OCI-LY1 (cell line): ENCODE data around the gene STRA6.

Experiments used
- H2AFZ ChIP-seq: fragments of 200-600 bp; sonication (generic), shearing (Covaris generic); 2 replicates; pipeline ENCODE4 v1.6.0; 2014; ENCODE audit warnings: antibody characterized with exemption, mild to moderate bottlenecking, low read length
- H3F3A ChIP-seq: fragments of 200-600 bp; sonication (generic), shearing (Covaris generic); 2 replicates; pipeline ENCODE4 v1.6.0; 2014; ENCODE audit warnings: mild to moderate bottlenecking, antibody characterized with exemption, low read length, moderate library complexity; ENCODE audit not compliant: insufficient read depth
- H3K27ac ChIP-seq: fragments of 200-600 bp; sonication (generic); 2 replicates; pipeline ENCODE4 v1.5.1; 2014; ENCODE audit warnings: low read length, mixed run types, mild to moderate bottlenecking, low read depth; ENCODE audit not compliant: poor library complexity, severe bottlenecking
- H3K27me3 ChIP-seq: fragments of 200-600 bp; sonication (generic); 2 replicates; pipeline ENCODE4 v1.6.0; 2014; ENCODE audit warnings: antibody characterized with exemption, mild to moderate bottlenecking, low read length, moderate library complexity; ENCODE audit not compliant: insufficient read depth
- H3K36me3 ChIP-seq: fragments of 200-600 bp; sonication (generic); 2 replicates; pipeline ENCODE4 v1.6.1; 2014; ENCODE audit warnings: mild to moderate bottlenecking, antibody characterized with exemption, low read length, moderate library complexity, mixed read lengths; ENCODE audit not compliant: insufficient read depth
- H3K4me1 ChIP-seq: fragments of 200-600 bp; sonication (generic); 2 replicates; pipeline ENCODE4 v1.5.1; 2014; ENCODE audit warnings: mild to moderate bottlenecking, low read length, moderate library complexity; ENCODE audit not compliant: insufficient read depth, severe bottlenecking
- H3K4me2 ChIP-seq: fragments of 200-600 bp; sonication (generic), shearing (Covaris generic); 2 replicates; pipeline ENCODE4 v1.6.1; 2014; ENCODE audit warnings: low read length
- H3K4me3 ChIP-seq: fragments of 200-600 bp; sonication (generic); 2 replicates; pipeline ENCODE4 v1.5.1; 2014; ENCODE audit warnings: low read length, low read depth, mild to moderate bottlenecking, mixed read lengths; ENCODE audit not compliant: poor library complexity, severe bottlenecking
- H3K79me2 ChIP-seq: fragments of 200-600 bp; shearing (Covaris generic); 2 replicates; pipeline ENCODE4 v1.6.1; 2016; ENCODE audit warnings: mixed run types, low read length, mixed read lengths; ENCODE audit not compliant: insufficient read depth
- H3K9ac ChIP-seq: fragments of 200-600 bp; sonication (generic), shearing (Covaris generic); 2 replicates; pipeline ENCODE4 v1.6.1; 2014; ENCODE audit warnings: mild to moderate bottlenecking, low read length, mixed read lengths
- H3K9me2 ChIP-seq: fragments of 200-600 bp; sonication (generic), shearing (Covaris generic); 2 replicates; pipeline ENCODE4 v1.6.1; 2014; ENCODE audit warnings: low read depth, mild to moderate bottlenecking, low read length, mixed read lengths
- H3K9me3 ChIP-seq: fragments of 200-600 bp; shearing (Covaris generic); 2 replicates; pipeline ENCODE4 v1.6.1; 2014; ENCODE audit warnings: low read length, mixed read lengths
- H4K20me1 ChIP-seq: fragments of 200-600 bp; sonication (generic), shearing (Covaris generic); 2 replicates; pipeline ENCODE4 v1.6.0; 2016; ENCODE audit warnings: mild to moderate bottlenecking, low read length; ENCODE audit not compliant: insufficient read depth
- CTCF ChIP-seq: fragments of 200-600 bp; sonication (generic), shearing (Covaris generic); IDR thresholded peaks from 2 replicates; pipeline ENCODE4 v1.5.1; 2017; ENCODE audit warnings: mild to moderate bottlenecking, antibody characterized with exemption, low read length, moderate library complexity, mixed read lengths
- EZH2 ChIP-seq: fragments of 200-600 bp; sonication (generic), shearing (Covaris generic); IDR thresholded peaks from 2 replicates; pipeline ENCODE4 v1.8.0; 2017; ENCODE audit warnings: borderline replicate concordance, mixed run types, mild to moderate bottlenecking, antibody characterized with exemption, low read length, moderate library complexity, mixed read lengths

The STRA6 gene

GRCh38 chr15:74205582-74205947 is 3.0 kb upstream of the STRA6 start:
- H3K4me1 ChIP-seq = no peaks in the 10 kb centered on the region
- no peaks in the 10 kb centered on the region for H3K79me2 ChIP-seq
- peaks cover 2% of the 10 kb centered on the region; the same call in 1 of the 2 replicates for H3K27me3 ChIP-seq
- H3K27ac ChIP-seq = no peak overlapping the region
- no peaks in the 10 kb centered on the region for H4K20me1 ChIP-seq
- no peaks in the 10 kb centered on the region for H3K9me3 ChIP-seq
- H3K4me3 ChIP-seq = no peak overlapping the region
- no peaks in the 10 kb centered on the region for H3K36me3 ChIP-seq
- H3F3A ChIP-seq = no peaks in the 10 kb centered on the region
- H3K9me2 ChIP-seq = no peaks in the 10 kb centered on the region
- no peak overlapping the region for H3K4me2 ChIP-seq
- TF ChIP-seq CTCF = no peak
- no peak for TF ChIP-seq EZH2
- H2AFZ ChIP-seq = no peak overlapping the region
- H3K9ac ChIP-seq = no peak overlapping the region

DNA sequence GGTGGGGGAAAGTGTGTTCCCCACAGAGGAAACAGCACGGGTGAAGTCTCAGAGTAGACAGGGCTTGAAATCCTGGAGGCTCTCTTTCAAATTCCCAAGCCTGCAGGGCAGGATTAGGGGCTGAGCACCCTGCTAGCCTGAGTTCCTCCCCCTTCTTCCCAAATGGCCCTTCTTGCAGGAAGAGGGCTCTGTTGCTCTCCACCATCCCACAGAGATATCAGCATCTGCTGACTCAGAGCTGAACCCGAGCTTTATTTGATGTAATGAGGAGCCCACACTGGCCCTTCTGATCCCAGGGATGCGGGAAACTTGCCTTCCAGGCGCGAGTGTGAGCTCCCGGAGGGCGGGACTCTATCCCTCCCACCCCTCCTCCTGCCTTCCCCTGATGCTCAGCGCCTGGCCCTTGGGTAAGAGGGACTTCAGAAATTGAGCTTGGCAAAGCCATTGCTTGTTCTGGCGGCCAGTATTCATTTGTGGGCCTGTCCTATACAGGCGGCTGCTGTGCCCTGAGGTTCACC is 1.4 kb upstream of the STRA6 start:
- no peaks in the 10 kb centered on the region for H3K79me2 ChIP-seq
- TF ChIP-seq EZH2 = no peak
- no peak for TF ChIP-seq CTCF
- no peak overlapping the region for H3K4me2 ChIP-seq
- no peaks in the 10 kb centered on the region for H3F3A ChIP-seq
- H3K9ac ChIP-seq = no peak overlapping the region
- no peak overlapping the region for H2AFZ ChIP-seq
- no peak overlapping the region for H3K4me3 ChIP-seq
- H3K9me3 ChIP-seq = no peaks in the 10 kb centered on the region
- no peaks in the 10 kb centered on the region for H3K9me2 ChIP-seq
- H3K27me3 ChIP-seq = no peaks in the 10 kb centered on the region
- no peaks in the 10 kb centered on the region for H3K4me1 ChIP-seq
- no peaks in the 10 kb centered on the region for H4K20me1 ChIP-seq
- H3K27ac ChIP-seq = no peak overlapping the region
- no peaks in the 10 kb centered on the region for H3K36me3 ChIP-seq

- no peaks in the 10 kb centered on the region for H3K9me2 ChIP-seq
- H3K4me1 ChIP-seq = no peaks in the 10 kb centered on the region
- TF ChIP-seq CTCF = no peak
- no peak for TF ChIP-seq EZH2
- no peaks in the 10 kb centered on the region for H3F3A ChIP-seq
- H2AFZ ChIP-seq = no peak overlapping the region
- no peaks in the 10 kb centered on the region for H3K27me3 ChIP-seq
- H3K4me3 ChIP-seq = no peak overlapping the region
- H3K79me2 ChIP-seq = no peaks in the 10 kb centered on the region
- H3K4me2 ChIP-seq = no peak overlapping the region
- no peaks in the 10 kb centered on the region for H3K36me3 ChIP-seq
- H4K20me1 ChIP-seq = no peaks in the 10 kb centered on the region
- H3K9ac ChIP-seq = no peak overlapping the region
- no peak overlapping the region for H3K27ac ChIP-seq
- no peaks in the 10 kb centered on the region for H3K9me3 ChIP-seq
Measured at GRCh38 chr15:74201710-74202420, 722 bp downstream of the STRA6 start.
